HG03135 (cell line): Measurements from ENCODE around the gene CASP7.

Experiments
- ATAC-seq: cut with Tn5 transposase; IDR thresholded peaks from one replicate; pipeline ENCODE4 v1.9.1; 2021; ENCODE audit warnings: mild to moderate bottlenecking, moderate library complexity; ENCODE audit not compliant: unreplicated experiment

Gene CASP7

DNA sequence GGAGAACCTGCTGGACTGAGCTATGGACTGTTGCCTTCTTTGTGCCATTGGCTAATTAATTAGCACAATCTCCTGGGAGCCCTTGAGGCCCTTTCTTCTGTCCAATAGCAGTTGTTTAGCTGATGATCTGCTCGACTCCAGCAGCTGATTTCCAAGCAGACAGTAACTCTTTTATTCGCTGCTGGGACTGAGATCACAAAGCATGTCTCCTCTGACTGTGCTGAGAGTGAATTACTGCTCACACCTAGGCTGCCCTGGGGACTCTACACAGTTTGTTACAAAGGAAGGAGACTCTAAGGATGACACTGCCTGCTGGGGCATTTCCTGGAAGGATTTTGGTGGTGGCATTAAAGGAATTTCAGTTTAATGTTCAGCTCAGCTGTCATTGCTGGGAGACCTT is 31.4 kb downstream of the CASP7 start:
- no peak for ATAC-seq

DNA sequence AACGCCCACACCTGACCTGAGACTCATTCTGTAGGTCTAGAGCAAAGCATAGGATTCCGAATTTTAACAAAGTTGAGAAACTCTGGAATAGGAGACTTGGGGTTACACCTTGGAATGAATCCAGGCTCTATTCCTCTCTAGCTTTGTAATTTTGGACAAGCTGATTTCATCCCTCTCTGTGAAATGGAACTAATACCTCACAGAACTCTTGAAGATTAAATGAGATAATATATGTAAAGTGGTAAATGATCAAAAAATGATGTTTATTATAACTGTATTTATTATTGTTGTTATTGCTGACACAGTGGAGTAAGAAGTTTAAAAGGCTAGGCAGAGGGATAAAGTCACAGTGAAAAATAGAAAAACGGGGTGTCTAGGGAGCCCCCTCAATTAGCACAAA is 32.3 kb downstream of the CASP7 start:
- no peak for ATAC-seq

DNA sequence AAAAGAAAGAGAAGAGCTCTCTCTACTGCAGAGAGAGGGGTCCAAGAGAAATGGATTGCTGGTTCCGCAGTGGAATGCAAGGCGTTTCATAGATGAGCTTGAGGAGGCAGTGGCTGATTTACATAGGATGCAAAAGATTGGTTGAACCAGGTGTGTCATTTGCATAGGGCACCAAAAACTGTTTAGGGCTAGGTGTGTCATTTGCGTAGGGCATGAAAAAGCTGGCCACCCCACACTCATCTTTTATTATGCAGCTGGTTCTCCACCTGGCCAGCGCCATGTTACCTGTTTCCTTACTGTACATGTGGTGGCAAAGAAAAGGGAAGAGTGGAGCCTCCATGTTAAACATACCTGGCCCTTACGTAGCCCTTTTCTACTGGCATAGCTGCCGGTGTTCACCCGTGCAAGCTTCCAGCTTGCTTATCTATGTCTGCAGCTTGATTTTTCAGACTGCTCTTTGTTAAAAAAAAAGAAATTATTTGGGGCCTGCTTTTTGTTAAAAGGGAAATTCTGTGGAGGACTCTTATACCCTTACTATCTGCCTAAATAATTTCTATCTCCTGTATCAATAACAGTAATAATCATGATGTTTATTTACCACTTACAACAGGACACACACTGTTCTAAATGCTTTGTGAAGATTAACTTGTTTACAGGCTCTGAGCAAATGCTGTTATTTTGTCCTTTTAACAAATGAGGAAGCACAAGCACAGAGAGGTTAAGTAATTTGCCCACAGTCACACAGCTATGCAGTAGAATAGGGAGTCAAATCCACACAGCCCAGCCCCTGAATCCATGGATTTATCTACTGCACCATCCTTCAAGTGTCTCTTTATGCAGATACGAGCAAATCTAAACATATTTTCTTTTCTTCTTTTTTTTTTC is 33.3 kb downstream of the CASP7 start:
- no peak for ATAC-seq

DNA sequence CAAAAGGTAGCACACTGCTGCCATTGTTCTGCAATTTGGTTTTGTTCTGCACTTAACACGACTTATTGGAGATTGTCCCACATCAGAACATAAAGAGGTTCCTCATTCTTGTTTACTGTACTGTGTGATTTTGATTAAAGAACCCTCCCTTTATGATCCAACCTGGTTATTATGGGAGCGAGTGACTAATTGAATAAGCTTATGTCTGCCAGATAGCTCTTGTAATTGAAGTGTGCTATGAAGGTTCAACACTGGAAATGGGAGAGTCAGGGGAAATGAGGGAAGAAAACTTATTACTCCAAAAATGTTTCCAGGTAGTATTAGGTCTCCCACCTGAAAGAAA is 33.9 kb downstream of the CASP7 start:
- ATAC-seq = no peak

DNA sequence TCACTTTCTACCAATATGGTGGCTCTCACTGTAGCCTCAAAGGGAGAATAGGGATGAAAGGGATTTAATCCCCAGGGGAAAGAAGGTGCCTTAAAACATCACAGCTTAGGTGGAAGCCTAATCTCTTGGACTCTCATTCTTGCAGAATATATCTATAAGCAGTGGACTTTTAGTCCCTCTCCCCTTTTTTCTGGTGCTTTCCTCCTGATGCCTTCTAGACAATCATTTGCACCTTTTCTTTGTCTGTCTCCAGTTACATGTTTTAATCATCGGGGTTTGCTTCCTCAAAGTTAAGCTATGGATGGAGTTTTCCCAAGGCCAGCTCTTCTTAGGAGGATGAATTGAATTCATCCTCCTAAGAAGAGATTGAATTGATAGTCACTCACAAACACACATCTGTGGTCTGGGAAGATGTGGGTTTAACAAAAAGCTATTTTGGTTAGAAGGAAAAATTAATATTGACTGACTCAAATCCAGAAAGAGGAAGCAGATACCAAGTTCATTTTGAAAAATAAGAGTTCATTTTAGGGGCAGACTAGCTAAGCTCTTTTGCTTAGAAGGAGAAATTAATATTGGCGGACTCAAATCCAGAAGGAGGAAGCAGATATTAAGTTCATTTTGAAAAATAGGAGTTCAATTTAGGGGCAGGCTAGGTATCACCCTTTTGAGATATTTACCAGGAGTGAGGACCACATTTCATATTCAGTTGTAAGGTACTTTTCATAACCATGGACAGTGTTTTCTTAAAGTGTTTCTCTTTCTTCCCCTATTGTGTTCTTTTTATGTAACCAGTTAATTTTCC is 36.6 kb downstream of the CASP7 start:
- no peak for ATAC-seq

DNA sequence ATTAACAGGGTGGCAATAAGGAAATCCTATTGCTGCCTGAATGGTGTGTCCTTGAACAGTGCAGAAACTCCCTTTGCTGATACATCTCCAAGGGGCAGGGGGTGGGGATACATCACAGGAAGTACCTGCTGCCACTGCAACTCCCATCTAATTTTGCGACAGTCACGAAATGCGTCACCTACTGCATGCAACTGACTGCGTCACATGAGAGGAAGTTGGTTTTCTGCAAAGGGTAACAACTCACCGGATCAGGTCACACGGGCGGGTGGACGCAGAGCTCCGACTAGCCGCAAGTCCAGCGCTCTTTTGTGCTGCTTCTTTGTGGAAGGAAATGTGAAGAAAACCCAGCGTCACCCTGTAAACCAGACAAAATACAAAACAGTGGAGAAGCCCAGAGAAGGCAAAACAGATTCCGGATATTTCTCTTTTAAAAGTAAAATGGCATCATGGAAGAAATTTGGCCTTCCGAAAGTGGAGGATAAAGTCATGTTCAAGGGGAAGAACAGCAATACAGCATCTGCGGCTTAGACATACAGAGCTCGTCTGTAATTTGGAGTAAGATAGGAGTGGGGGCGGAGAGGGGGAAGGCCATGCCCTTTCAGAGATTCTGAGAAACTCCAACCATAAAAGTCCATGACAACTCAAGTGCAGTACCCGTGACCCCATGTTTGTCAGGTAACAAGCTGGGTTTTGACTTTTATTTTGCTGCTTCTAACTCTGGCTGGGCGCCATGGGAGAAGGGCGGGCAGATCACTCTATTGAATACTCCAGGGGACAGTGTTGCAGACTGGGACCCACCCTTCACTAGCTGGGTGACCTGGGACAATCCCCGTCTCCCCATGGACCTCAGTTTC is 39.5 kb downstream of the CASP7 start:
- ATAC-seq = no peak

DNA sequence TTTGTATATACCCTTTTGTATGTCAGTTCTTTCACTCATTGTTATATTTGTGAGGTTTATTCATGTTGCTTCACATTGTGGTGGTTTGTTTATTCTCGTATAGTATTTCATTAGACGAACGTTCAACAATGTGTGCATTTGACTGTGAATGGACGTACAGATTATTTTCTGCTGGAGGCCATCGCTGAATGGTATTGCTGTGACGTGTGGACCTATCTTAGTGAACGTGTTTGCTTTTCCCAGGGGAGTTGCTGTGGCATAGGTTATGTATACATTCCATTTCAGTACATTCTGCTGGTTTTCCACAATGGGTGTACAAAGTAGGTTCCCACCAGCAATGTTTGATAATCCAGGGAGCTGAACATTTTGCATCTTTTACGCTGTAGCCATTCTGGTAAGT is 40.7 kb downstream of the CASP7 start:
- no peak for ATAC-seq

DNA sequence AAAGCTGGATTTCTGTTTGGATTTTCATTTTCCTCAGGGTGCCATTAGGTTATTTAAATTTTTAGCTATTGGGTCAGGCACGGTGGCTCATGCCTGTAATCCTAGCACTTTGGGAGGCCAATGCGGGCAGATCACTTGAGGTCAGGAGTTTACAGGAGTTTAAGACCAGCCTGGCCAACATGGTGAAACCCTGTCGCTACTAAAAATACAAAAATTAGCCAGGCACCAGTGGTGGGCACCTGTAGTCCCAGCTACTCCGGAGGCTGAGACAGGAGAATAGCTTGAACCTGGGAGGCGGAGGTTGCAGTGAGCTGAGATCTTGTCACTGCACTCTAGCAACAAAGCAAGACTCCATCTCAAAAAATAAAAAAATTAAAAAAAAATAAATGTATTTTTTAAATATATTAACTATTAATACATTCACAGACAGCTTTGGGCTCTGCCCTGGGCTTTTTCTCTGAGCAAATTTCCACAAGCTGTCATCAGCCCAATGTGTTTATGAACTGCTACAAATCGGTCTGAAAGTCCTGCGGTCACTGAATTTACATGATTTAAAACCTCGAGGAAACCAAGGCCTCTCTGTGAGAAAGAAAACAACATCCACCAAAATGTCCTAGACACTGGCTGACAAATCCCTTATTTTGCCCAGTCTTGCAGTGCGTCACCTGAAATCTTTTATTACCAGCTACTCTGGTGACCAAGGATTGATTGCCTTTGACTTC is 52.6 kb downstream of the CASP7 start:
- ATAC-seq = no peak

DNA sequence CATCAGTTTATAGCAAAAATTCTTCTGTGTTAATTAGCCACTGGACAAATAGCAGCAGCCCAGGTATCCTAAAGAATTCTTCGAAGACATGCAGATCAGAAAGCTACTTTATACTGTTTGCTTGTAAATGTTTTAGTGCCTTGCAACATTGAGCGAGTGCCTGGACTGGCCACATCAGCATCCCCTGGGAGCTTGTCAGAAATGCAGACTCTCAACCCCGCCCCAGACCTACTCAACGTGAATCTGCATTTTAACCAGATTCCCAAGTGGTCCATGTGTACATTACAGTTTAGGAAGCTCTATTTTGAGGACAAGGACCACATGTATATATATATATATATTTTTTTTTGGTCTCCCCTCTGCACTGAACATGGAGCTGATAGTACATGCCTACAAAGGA is 53.3 kb downstream of the CASP7 start:
- no peak for ATAC-seq

DNA sequence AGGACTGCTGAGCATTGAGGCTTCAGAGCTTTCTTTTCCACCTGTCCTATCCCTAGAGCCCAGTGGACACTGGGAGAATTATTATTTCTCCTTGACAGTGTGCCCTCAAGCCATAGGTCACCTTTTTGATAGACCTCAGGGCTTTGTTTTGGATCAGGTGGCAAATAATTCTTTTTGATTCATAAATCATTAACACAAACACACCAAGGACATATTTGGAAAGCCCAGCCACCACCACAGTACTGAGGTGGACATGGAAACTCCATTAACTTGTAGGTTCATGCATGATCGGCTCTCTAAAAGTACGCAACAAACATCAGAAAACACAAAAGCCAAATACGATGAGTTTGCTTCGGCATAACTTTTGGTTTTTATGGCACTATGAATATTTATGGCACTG is 53.9 kb downstream of the CASP7 start:
- no peak for ATAC-seq

DNA sequence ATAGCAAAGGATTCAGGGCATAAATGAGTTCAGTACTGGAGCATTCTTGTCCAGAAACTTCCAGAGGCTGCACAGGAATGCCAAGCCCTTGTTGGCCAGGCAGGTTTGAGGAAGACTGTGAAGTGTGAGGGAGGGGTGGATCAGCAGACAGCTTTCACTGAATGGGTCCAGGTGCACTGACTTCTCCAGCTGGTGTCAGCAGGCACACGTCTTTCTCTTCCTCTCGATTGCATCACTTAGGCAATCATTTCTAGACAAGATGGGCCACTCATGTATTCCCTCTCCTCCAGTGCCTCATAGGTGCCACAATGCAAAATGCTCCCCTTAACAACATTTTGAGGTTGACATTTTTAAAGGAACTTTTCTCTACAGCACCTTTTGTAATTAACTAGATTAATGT is 56.2 kb downstream of the CASP7 start:
- no peak for ATAC-seq

DNA sequence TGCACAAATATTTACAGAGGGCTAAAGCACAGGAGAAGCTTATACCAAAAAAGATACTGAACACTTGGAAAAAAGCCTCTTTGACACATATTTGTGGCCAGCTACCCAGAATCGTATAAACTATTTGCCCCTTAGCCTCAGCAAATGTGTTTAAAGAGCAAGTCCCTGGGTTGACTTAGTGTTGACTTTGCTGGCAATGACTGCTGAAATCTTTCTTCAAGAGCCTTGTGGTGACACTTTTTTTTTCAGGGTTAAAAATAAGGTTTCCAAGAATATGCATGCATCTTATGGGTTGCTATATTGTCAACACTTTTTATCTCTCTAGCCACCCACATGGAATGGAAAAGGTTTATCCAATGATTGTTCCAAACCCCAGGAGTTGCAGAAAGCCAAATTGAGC is 56.9 kb downstream of the CASP7 start:
- ATAC-seq = no peak

DNA sequence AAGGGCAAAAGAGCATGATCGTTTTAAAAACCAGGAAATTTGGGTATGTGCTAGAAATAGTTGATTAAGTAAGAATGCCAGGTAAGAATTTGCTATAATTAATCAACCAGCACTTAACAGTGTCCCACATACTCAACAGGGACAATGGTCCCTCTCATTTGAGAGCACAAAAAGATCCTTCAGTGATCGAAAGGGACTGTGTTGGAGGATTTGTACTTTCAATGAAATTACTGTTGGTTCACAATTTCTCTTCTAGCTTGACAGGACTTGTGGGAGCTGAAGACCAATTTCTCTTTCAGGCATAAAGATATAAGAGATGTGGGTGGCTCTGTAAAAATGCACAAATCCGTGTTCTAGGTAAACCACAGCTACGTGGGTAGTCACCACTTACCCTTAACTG is 59.3 kb downstream of the CASP7 start:
- no peak for ATAC-seq

DNA sequence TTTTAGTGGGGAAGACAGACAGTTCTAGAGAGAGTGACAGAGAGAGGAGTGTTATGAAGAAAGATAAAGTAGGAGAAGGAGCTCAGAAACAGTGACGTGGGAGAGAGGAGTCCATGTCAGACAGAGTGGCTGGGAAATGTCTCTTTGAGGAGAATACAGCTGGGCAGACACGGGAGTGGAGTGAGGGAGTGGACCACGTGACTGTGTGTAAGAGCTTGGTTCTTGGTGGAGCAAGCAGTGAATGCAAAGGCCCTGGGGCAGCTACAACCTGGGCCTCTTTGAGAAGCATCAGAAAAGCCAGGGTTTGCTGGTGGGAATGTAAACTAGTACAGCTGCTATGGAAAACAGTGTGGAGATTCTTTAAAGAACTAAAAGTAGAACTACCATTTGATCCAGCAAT is 59.9 kb downstream of the CASP7 start:
- no peak for ATAC-seq

DNA sequence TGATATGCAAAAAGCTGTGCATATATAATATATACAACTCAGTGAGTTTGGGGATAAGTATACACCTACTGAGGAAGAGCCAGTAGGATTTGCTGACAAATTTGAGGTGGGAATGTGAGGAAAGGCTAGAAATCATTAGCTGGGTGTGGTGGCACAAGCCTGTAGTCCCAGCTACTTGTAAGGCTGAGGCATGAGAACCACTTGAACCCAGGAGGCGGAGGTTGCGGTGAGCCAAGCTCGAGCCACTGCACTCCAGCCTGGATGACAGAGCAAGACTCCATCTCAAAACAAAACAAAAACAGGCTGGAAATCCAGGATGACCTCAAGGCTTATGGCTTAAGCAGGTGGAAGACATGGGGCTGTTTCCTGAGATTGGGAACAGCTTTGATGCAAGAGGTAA is 61.1 kb downstream of the CASP7 start:
- no peak for ATAC-seq

DNA sequence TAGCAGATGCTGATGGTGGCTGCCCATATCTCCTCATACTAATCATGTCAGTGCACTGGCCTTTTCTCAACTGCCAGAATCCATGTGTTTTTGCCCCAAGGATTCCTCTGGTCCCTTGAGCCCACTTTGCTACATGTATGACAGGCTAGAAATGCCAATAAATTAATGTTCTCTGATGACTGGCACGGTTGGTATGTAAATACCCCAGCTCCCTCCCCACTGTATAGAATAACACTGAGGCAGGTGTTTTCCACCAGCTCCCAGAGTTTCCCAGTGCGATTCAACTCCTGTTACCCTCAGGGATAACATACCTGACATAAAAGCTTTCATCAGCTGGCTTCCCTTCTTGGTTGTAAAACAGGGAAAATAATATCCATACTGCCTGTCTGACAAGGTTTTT is 62.8 kb downstream of the CASP7 start:
- no peak for ATAC-seq

DNA sequence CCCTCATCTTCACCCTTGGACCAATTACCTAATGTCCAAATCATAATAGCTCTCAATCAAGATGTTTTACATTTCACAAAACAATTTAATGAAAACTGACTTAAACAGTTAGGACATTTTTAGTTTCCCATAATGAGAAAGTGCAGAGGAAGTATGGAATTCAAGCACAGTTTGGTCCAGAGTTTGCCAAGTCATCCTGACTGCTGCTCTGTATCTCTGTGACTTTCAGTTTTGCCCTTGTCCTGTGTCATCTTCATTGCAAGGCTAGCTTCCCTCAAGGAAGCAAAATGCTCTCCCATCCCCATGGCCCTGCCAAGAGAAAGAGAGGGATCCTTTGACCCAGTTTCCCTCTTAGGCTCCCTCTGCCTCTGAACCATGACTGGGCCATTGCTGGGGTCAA is 63.9 kb downstream of the CASP7 start:
- ATAC-seq = no peak

DNA sequence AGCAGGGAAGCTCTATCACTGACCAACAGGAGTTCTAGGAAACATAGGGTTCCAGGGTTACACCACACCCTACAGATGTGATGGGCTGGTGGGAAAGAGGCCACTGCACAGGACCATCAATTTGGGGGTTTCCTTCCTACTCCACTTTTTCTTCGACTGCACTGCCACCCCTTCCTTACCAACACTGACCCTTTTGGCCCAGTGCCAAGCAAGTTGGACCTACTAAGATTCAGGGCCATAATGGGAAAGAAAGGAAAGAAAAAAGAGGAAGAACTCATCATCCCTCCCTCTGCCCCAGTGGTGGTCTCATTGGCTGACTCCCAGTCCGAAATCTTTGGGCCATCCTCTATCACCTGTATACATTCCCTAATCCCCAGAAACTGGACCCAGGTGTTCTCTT is 65.7 kb downstream of the CASP7 start:
- ATAC-seq = no peak

DNA sequence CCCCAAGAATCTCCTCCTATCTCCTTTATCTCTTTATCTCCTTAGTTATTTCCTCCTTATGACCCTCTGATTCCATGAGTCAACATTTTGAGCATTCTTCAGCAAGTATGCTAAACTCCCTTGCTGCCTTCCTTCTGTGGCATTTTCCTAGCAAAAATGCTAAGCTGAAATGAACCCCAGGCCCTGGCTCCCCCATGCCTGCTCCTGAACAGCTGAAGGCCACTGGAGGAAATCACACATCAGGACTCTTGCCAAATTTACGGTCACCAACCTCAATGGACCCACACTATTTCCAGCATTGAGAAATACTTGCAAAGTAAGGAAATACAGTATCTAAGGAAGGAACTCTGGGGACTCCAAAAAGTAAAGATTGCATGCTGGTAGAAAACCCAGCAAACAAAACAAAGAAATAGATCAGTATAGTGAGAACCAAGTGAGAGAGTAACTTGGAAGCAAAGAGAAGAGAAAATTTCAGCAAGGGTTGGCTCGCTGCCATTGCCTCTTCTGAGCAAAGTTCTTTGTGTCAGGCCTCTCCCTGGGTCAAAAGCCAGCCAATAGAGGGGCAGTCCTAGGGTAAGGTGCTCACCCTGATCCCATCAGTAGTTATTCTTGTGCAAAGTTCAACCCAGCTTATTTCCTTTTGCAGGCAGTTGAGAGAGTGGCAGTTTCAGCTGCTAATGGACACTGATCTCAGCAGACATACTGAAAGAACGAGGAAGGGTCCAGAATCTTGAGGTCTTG is 66.7 kb downstream of the CASP7 start:
- ATAC-seq = no peak

DNA sequence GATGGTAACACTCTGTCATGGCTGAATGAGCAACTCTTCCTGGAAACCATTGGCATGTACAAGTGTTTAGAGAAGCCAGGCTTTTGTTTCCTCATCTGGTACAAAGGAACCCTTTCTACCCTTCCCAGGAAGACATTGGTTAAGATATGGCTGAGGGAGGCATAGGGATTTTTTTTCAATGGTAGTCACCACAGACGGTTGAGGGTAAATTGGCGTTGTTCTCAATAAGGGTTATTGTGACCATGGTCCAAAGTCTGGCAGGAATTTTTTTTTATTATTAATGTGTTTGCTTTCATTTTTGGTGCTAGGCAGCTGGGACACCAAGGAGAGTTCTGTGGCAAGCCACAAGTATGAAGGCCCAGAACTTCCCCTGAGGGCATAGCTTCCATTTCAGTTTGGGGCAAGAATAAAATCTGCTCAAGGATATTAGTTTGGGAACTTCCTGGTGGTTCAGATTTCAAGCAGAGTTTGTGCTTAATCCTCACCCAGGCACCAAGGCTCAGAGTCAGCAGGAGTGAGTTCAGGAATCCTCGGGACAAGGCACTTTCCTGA is 71.5 kb downstream of the CASP7 start, which contains the start of gene PLEKHS1:
PLEKHS1 (plus strand) TSS at position 502 of the 552 bp plus-strand sequence. CDS start 3,596 bp downstream, outside the sequence.
- ATAC-seq = no peak
